Activated T-cell treated with anti-CD3 and anti-CD28 coated beads for 24 hours (primary cell): ENCODE data around the gene NOX3.
"Not testable (repeated sequence)": the region's sequence is repeated elsewhere in the genome, so short reads cannot be mapped to it uniquely, and the experiment has no call there.

Experiments used
- DNase-seq: peaks from one replicate; pipeline ENCODE4 v3.0.0-alpha.2; 2020; ENCODE audit warnings: low read depth

Gene NOX3, protein sequence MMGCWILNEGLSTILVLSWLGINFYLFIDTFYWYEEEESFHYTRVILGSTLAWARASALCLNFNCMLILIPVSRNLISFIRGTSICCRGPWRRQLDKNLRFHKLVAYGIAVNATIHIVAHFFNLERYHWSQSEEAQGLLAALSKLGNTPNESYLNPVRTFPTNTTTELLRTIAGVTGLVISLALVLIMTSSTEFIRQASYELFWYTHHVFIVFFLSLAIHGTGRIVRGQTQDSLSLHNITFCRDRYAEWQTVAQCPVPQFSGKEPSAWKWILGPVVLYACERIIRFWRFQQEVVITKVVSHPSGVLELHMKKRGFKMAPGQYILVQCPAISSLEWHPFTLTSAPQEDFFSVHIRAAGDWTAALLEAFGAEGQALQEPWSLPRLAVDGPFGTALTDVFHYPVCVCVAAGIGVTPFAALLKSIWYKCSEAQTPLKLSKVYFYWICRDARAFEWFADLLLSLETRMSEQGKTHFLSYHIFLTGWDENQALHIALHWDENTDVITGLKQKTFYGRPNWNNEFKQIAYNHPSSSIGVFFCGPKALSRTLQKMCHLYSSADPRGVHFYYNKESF

DNA sequence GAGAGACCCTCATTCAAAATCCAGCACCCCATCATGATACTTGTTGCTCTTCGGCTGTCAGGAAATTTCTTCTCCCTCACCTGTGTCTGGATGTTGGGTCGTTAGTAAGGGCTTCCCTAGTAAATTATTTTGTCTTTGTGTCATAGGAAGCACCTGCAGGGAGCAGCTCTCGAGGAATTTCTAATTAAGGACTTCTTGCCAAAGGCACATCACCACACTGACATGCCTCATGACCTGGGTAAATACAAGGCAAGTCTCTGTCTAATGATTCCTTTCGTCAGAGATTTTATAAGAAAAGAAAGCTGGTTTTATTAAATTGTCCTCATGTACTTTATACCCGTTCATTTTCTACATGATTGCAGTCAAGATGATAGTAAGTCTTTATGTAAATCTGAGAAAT is at the start of gene NOX3:
NOX3 (minus strand) TSS at position 74 of the 400 bp plus-strand sequence; CDS start at position 35, 39 bp downstream.
- DNase-seq: no peak

- no peak for DNase-seq
Measured at GRCh38 chr6:155504848-155505607, 49.4 kb upstream of the NOX3 start.

DNA sequence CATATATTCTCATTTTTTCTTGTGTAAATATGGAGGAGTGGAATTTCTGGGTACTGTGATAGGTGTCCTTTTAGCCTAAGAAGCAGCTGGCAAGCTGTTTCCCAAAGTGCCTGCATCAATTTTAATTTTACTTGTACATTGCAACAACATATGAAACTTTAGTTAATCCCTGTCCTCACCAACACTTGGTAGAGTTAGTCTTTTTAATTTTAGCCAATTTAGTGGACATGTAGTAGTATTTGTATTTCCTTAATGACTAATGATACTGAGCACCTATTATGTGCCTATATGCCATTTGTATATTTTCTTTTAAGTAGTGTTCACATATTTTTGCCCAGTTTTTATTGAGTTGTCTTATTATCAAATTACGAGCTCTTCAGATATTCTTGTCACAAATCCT is 46.8 kb upstream of the NOX3 start:
- no peak for DNase-seq

DNA sequence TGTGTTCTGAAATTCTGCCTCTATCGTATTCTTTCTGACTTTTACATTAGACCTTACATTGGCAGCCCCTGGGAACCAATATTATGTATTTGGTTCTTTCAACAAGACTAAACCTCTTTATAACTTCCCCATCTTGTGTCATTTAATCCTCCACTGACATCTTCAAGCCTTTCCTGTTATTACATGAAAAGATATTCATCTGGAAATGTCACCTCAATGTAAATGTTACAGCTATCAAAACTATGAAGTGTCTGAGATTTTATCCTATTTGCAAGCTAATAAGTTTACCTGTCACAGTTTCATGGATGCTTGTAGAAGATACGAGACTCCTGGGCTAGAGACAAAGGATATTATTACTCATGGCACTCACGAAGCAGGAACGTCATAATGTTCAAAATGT is 43.9 kb upstream of the NOX3 start:
- no peak for DNase-seq

DNA sequence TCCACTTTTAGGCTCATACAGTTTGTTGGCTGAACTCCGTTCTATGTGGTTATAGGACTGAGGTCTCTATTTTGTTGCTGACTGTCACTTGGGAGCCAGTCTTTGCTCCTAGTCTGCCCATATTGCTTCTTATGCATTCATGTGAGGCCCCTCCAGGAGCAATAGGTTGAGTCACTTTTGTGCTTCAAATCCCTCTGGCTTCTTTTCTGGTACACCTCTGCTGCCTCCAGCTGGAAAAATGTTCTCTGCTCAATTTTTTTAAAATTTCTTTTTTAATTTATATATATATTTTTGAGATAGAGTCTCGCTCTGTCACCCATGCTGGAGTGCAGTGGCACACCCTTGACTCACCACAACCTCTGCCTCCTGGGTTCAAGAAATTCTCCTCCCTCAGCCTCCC is 42.7 kb upstream of the NOX3 start:
- DNase-seq: no peak

DNA sequence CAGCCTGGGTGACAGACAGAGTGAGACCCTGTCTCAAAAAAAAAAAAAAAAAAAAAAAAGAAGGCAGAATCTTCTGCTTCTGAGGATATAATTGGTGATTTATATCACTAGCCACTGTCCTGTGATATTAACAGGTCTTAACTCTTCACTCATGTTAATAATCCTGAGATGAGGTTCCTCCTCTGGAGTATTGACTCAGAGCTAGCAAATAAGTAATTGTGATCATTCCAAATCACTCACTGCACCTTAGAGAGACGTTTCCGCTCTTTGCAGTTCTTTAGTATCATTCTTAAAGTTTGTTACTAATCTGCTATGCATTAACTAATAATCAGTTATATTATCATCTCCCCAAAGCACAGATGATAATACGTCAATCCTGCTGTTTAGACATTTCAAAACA is 41.6 kb upstream of the NOX3 start:
- no peak for DNase-seq

GRCh38 chr6:155495011-155495768 is 39.6 kb upstream of the NOX3 start:
- DNase-seq: no peak

GRCh38 chr6:155493694-155494143 is 38.1 kb upstream of the NOX3 start:
- no peak for DNase-seq

DNA sequence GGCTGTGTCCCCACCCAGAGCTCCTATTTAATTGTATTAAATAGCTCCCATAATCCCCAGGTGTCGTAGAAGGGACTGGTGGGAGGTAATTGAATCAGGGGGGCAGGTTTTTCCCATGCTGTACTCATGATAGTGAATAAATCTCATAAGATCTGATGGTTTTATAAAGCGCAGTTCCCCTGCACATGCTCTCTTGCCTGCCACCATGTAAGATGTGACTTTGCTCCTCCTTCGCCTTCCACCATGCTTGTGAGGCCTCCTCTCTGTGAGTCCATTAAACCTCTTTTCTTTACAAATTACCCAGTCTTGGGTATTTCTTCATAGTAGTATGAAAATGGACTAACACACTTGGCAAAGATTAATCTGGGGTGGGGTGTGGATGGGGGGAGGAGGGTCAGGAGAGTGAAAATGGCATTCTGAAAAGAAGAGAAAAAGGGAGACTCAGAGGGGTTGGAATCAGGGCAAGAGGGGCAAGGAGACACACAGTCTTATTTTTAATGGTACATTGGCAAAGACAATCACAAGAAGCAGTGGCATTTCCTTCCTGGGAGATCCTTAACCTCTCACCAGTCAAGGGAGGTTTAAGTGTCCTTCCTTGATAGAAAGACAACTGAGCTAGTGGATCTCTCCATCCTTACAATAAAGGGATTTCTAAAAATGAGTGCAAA is 37.5 kb upstream of the NOX3 start:
- DNase-seq: no peak

DNA sequence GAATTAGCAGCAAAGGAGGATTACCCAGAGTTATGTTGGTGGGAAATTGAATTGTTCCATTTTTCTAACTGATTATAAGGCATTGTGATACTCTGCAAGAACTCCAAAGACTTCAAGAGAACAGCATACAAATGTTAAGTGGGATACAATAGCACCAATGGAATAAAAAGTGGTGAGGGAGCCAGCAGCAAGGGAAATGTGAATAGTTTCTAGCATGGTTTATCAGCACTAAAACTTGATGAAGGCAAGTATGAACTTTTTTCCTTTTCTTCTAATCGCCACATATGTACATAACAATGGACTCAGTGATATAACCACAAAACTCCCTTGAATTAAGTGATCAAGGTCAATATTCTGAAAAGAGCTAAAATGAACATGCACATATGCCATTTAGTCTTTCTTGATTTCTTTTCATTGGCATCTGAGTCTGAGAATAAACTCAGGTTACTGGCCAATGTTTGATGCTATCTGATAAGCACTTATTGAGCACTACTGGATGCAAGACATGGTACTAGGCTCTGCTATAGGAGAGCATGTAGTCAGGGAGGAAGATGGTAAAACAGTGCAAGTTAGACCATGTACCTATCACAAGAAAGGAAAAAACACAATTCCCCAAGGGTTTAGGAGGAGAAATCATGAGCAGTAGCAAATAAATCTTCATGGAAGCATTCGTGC is 36.6 kb upstream of the NOX3 start:
- no peak for DNase-seq

DNA sequence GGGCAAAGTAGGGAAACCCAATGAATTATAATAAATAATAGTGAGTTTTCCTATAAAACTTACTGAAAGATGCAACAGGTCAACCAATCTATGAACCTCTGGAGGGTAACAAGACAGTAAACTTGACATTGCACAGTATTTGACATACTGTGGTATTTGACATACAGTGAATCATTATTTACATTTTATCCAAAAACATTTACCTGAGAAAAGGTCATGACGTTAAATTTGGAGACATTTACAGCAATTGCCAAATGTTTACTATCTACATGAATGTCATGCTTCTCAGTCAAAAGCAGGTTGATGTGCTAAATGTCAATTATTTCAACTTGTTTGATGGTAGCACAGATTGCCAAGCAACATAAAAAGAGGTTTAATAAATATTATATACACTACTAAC is 35.8 kb upstream of the NOX3 start:
- no peak for DNase-seq

DNA sequence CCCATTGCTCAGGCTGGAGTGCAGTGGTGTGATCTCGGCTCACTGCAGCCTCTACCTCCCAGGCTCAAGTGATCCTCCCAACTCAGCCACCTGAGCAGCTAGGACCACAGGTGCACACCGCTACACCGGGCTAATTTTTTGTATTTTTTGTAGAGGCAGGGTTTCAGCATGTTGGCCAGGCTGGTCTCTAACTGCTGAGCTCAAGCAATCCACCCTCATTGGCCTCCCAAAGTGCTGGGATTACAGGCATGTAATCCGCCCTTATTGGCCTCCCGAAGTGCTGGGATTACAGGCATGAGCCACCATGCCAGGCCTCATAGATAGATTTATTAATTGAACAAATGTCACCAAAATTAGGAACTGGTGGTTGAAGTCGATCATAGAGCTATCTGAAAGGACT is 32.6 kb upstream of the NOX3 start:
- DNase-seq: not testable (repeated sequence)

GRCh38 chr6:155487371-155488130 is 31.9 kb upstream of the NOX3 start:
- DNase-seq: no peak

DNA sequence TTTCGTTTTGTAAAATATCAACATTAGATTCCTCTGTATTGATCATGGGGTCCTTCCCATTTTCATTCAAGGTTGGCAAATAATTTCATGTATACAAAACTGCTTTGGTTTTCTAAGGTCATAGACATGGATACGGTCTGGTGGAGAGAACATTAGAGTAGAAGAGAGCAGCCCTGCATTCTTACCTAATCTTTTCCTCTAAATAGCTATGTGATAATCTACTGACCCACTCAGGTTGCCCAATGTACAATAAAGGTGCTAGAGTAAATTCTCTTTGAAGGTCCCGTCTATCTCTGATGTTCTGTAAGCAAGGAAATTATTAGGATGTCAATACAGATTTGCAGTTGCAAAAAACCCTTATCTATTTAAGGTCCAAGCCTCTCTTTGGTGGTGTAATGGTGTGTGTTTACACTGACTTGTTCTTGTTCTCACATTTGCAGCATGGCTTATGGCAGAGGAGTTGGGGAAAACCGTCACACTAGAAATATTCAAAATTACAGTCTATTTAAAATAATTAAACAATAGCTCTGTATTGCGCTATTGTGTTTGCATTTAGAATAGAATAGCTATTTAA is 31.2 kb upstream of the NOX3 start:
- DNase-seq: no peak

- no peak for DNase-seq
Measured at GRCh38 chr6:155485756-155486155, 30.1 kb upstream of the NOX3 start.

- DNase-seq: no peak
Measured at GRCh38 chr6:155483858-155484257, 28.2 kb upstream of the NOX3 start.

DNA sequence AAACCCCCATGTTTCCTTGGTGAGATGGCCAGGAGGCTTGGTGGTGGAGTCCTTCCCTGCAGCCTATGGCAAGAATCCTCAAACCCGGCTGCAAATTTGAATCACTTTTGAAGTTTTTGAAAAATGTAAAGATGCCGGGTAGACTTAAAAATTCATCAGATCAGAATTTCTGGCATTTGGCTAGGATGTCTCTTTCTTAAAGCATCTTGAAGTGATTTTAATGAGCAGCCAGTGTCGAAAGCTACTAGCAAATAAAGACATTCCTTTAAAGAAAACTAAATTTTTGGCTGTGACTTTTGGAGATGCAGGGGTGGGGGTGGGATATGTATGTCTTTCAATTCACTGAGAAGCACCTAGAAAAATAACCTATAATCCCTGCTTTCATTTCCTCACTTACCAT is 25.6 kb upstream of the NOX3 start:
- no peak for DNase-seq

- DNase-seq: no peak
Measured at GRCh38 chr6:155473741-155474140, 18.1 kb upstream of the NOX3 start.

DNA sequence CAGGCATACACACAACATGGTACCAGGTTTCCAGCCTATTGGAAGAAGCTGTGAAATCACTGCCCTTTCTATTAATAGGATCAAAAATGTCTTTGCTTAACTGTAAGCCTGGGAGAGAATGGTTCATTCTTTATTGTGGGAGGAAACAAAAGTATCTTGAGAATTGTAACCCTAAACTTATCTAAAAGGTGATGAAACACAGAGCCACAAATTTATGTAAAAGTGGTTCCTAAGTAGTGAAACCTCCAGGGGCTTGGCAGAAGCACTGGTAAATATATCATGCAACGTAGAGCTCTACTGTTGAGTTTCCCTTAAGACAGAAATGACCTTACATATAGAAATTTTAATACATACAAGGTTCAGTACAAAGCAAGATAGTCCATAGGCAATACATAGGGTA is 17.2 kb upstream of the NOX3 start:
- no peak for DNase-seq
